HCT116 (cell line): Measurements from ENCODE around the gene RAD52.

Experiments
- CEBPB ChIP-seq: IDR thresholded peaks from 2 replicates; pipeline ENCODE4 v1.6.1; 2012; ENCODE audit warnings: low read depth
- CTCF ChIP-seq, 3 experiments: fragments of 200-600 bp in 1 of 3; sonication (generic) in 1 of 3; IDR thresholded peaks in 2 of 3; conservative IDR thresholded peaks in 1 of 3; 2 replicates each; pipeline ENCODE4 v1.5.1; 2012 to 2017; ENCODE audit warnings: low read depth in 2 of 3, low read length in 2 of 3, antibody characterized with exemption in 1 of 3, borderline replicate concordance in 1 of 3, control low read depth in 1 of 3, mild to moderate bottlenecking in 1 of 3, mixed read lengths in 1 of 3, mixed run types in 1 of 3, moderate library complexity in 1 of 3; ENCODE audit not compliant: insufficient read depth in 1 of 3
- EGR1 ChIP-seq: IDR thresholded peaks from 2 replicates; pipeline ENCODE4 v1.6.1; 2012; ENCODE audit warnings: low read depth
- EZH2 ChIP-seq: fragments of 200-600 bp; sonication (generic); IDR thresholded peaks from 2 replicates; pipeline ENCODE4 v1.6.1; 2017; ENCODE audit warnings: antibody characterized with exemption, mixed run types
- FOSL1 ChIP-seq: IDR thresholded peaks from 2 replicates; pipeline ENCODE4 v1.6.1; 2012; ENCODE audit warnings: low read depth
- POLR2A ChIP-seq: IDR thresholded peaks from 2 replicates; pipeline ENCODE4 v1.7.0; 2011; ENCODE audit warnings: borderline replicate concordance; ENCODE audit not compliant: insufficient read depth, insufficient read length; ENCODE audit errors: extremely low read depth
- POLR2AphosphoS5 ChIP-seq: IDR thresholded peaks from 2 replicates; pipeline ENCODE4 v1.6.1; 2011; ENCODE audit warnings: mild to moderate bottlenecking, low read depth, low read length, moderate library complexity
- SIN3A ChIP-seq: IDR thresholded peaks from 2 replicates; pipeline ENCODE4 v1.6.1; 2012; ENCODE audit warnings: low read depth
- SP1 ChIP-seq: IDR thresholded peaks from 2 replicates; pipeline ENCODE4 v1.6.1; 2012; ENCODE audit warnings: low read depth
- SRF ChIP-seq: IDR thresholded peaks from 2 replicates; pipeline ENCODE4 v1.6.1; 2012; ENCODE audit warnings: low read depth
- ZFX ChIP-seq: fragments of 450-650 bp; IDR thresholded peaks from 2 replicates; pipeline ENCODE4 v1.6.1; 2017
- TF ChIP-seq, protein P1 (sequence below): IDR thresholded peaks from 2 replicates; pipeline ENCODE4 v1.6.1; 2011; ENCODE audit warnings: mild to moderate bottlenecking, low read length, moderate library complexity; ENCODE audit not compliant: insufficient replicate concordance; ENCODE audit errors: extremely low read depth
- TF ChIP-seq, protein P2 (sequence below): IDR thresholded peaks from 2 replicates; pipeline ENCODE4 v1.6.1; 2012; ENCODE audit warnings: low read depth
- TF ChIP-seq, protein P3 (sequence below): IDR thresholded peaks from 2 replicates; pipeline ENCODE4 v1.6.1; 2012

GRCh38 chr12:979349-979748 is 29.9 kb upstream of the RAD52 start:
- TF ChIP-seq, protein P1, sequence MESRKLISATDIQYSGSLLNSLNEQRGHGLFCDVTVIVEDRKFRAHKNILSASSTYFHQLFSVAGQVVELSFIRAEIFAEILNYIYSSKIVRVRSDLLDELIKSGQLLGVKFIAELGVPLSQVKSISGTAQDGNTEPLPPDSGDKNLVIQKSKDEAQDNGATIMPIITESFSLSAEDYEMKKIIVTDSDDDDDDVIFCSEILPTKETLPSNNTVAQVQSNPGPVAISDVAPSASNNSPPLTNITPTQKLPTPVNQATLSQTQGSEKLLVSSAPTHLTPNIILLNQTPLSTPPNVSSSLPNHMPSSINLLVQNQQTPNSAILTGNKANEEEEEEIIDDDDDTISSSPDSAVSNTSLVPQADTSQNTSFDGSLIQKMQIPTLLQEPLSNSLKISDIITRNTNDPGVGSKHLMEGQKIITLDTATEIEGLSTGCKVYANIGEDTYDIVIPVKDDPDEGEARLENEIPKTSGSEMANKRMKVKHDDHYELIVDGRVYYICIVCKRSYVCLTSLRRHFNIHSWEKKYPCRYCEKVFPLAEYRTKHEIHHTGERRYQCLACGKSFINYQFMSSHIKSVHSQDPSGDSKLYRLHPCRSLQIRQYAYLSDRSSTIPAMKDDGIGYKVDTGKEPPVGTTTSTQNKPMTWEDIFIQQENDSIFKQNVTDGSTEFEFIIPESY, result no peak
- TF ChIP-seq, protein P2, sequence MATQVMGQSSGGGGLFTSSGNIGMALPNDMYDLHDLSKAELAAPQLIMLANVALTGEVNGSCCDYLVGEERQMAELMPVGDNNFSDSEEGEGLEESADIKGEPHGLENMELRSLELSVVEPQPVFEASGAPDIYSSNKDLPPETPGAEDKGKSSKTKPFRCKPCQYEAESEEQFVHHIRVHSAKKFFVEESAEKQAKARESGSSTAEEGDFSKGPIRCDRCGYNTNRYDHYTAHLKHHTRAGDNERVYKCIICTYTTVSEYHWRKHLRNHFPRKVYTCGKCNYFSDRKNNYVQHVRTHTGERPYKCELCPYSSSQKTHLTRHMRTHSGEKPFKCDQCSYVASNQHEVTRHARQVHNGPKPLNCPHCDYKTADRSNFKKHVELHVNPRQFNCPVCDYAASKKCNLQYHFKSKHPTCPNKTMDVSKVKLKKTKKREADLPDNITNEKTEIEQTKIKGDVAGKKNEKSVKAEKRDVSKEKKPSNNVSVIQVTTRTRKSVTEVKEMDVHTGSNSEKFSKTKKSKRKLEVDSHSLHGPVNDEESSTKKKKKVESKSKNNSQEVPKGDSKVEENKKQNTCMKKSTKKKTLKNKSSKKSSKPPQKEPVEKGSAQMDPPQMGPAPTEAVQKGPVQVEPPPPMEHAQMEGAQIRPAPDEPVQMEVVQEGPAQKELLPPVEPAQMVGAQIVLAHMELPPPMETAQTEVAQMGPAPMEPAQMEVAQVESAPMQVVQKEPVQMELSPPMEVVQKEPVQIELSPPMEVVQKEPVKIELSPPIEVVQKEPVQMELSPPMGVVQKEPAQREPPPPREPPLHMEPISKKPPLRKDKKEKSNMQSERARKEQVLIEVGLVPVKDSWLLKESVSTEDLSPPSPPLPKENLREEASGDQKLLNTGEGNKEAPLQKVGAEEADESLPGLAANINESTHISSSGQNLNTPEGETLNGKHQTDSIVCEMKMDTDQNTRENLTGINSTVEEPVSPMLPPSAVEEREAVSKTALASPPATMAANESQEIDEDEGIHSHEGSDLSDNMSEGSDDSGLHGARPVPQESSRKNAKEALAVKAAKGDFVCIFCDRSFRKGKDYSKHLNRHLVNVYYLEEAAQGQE, result no peak
- TF ChIP-seq EGR1 (no peak), CEBPB (no peak), CTCF (IDR thresholded peaks at IDR 0.05 in 2 of 3, conservative IDR thresholded peaks at IDR 0.05 in 1 of 3; ENCODE audit: borderline replicate concordance in 1 of 3, insufficient read depth in 1 of 3, low read depth in 2 of 3, low read length in 2 of 3) (no peak), EZH2 (no peak), FOSL1 (no peak), ZFX (no peak), POLR2A (no peak), POLR2AphosphoS5 (no peak), SRF (no peak), SP1 (no peak), SIN3A (no peak)
- TF ChIP-seq, protein P3, sequence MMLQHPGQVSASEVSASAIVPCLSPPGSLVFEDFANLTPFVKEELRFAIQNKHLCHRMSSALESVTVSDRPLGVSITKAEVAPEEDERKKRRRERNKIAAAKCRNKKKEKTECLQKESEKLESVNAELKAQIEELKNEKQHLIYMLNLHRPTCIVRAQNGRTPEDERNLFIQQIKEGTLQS, result no peak
